H1 (cell line): ENCODE measurements around the gene ATP6V1C2. TPM values are rescaled to one million over a fixed set of nuclear protein-coding genes. Genes with fewer than 3 reads are reported as not detected.

Experiments used
- CTCF ChIA-PET: fragments of 300-600 bp; sonication (Branson Sonifier 250); formaldehyde crosslinking; loops from one replicate; lab custom pipeline; 2021; ENCODE audit not compliant: partially characterized antibody; lab: Charles Lee
- POLR2A ChIA-PET: fragments of 300-600 bp; sonication (Branson Sonifier 250); formaldehyde crosslinking; loops from one replicate; lab custom pipeline; 2021; ENCODE audit warnings: inconsistent platforms; ENCODE audit not compliant: partially characterized antibody; lab: Charles Lee
- DNase-seq, 2 experiments: peaks; one replicate each; pipeline versions ENCODE4 v3.0.0 to v3.0.0-alpha.2; 2010 to 2022; ENCODE audit warnings: low spot score in 2 of 2, low read depth in 1 of 2, mixed read lengths in 1 of 2
- FAIRE-seq: peaks from 2 replicates; lab custom pipeline; 2011; peaks lifted over from hg19 to GRCh38; lab: Jason Lieb, UNC
- H2AFZ ChIP-seq: 2 replicates; pipeline ENCODE4 v1.8.1; 2012; ENCODE audit warnings: low read length, inconsistent platforms
- H2AK5ac ChIP-seq: 2 replicates; pipeline ENCODE4 v1.6.1; 2013; ENCODE audit warnings: low read depth, low read length
- H2BK120ac ChIP-seq: replicated peaks from 2 replicates; pipeline ENCODE3; 2013; ENCODE audit warnings: low read depth, low read length, inconsistent platforms
- H2BK12ac ChIP-seq: 2 replicates; pipeline ENCODE4 v1.6.1; 2013; ENCODE audit warnings: low read depth, low read length
- H2BK15ac ChIP-seq: 2 replicates; pipeline ENCODE4 v1.6.1; 2013; ENCODE audit warnings: low read length
- H2BK20ac ChIP-seq: 2 replicates; pipeline ENCODE4 v1.6.1; 2013; ENCODE audit warnings: low read length
- H2BK5ac ChIP-seq: 2 replicates; pipeline ENCODE4 v1.6.1; 2013; ENCODE audit warnings: low read depth, low read length
- H3K14ac ChIP-seq: 2 replicates; pipeline ENCODE4 v1.6.1; 2013; ENCODE audit warnings: inconsistent platforms; ENCODE audit not compliant: insufficient read length
- H3K18ac ChIP-seq: 2 replicates; pipeline ENCODE4 v1.6.1; 2013; ENCODE audit warnings: low read length; ENCODE audit errors: extremely low read depth
- H3K23ac ChIP-seq: 2 replicates; pipeline ENCODE4 v1.6.1; 2013; ENCODE audit warnings: inconsistent platforms; ENCODE audit not compliant: insufficient read length
- H3K23me2 ChIP-seq: 2 replicates; pipeline ENCODE4 v1.6.1; 2013; ENCODE audit warnings: low read depth, low read length
- H3K27ac ChIP-seq: 2 replicates; pipeline ENCODE4 v1.6.1; 2011; ENCODE audit warnings: low read depth, low read length, inconsistent platforms
- H3K27me3 ChIP-seq, 4 experiments: replicated peaks in 1 of 4; 1 replicate in 1 of 4; 2 replicates in 3 of 4; pipeline versions ENCODE4 v1.6.1 to v1.8.1; 2011 to 2013; ENCODE audit warnings: low read length in 3 of 4, mild to moderate bottlenecking in 3 of 4, inconsistent platforms in 2 of 4, mixed read lengths in 2 of 4, moderate library complexity in 1 of 4; ENCODE audit not compliant: control insufficient read depth in 3 of 4, insufficient read depth in 3 of 4; ENCODE audit errors: extremely low read depth in 1 of 4
- H3K36me3 ChIP-seq, 4 experiments: 2 replicates each; pipeline versions ENCODE4 v1.6.1 to v1.8.1; 2011 to 2013; ENCODE audit warnings: mild to moderate bottlenecking in 4 of 4, low read length in 3 of 4, moderate library complexity in 2 of 4, control low read depth in 1 of 4, inconsistent platforms in 1 of 4; ENCODE audit not compliant: insufficient read depth in 4 of 4, control insufficient read depth in 2 of 4
- H3K4ac ChIP-seq: replicated peaks from 2 replicates; pipeline ENCODE3; 2013; ENCODE audit warnings: low read length, low read depth, mixed read lengths, inconsistent platforms; ENCODE audit not compliant: insufficient read length
- H3K4me1 ChIP-seq, 4 experiments: replicated peaks in 1 of 4; 1 replicate in 1 of 4; 2 replicates in 3 of 4; pipeline versions ENCODE4 v1.6.1 to v1.8.1; 2011 to 2013; ENCODE audit warnings: low read length in 3 of 4, inconsistent platforms in 2 of 4, mixed read lengths in 1 of 4; ENCODE audit not compliant: insufficient read depth in 4 of 4, control insufficient read depth in 3 of 4
- H3K4me2 ChIP-seq, 2 experiments: 2 replicates each; pipeline versions ENCODE4 v1.6.1 to v1.8.1; 2011 to 2013; ENCODE audit warnings: low read depth in 2 of 2, low read length in 2 of 2, control low read depth in 1 of 2, inconsistent platforms in 1 of 2, mild to moderate bottlenecking in 1 of 2; ENCODE audit not compliant: insufficient read depth in 1 of 2
- H3K4me3 ChIP-seq, 4 experiments: fragments of 200-600, 300-600 bp in 1 of 4; sonication (generic), shearing (Covaris generic), sonication (Bioruptor Twin) in 1 of 4; 2 replicates each; pipeline versions ENCODE4 v1.5.1 to v1.8.1; 2011 to 2016; ENCODE audit warnings: low read length in 4 of 4, low read depth in 3 of 4, control low read depth in 2 of 4, inconsistent platforms in 2 of 4, mild to moderate bottlenecking in 2 of 4, mixed read lengths in 1 of 4, moderate library complexity in 1 of 4; ENCODE audit not compliant: insufficient read depth in 2 of 4; ENCODE audit errors: extremely low read depth in 1 of 4
- H3K56ac ChIP-seq: replicated peaks from 2 replicates; pipeline ENCODE3; 2013; ENCODE audit warnings: low read depth, mild to moderate bottlenecking, mixed read lengths, low read length, inconsistent platforms; ENCODE audit not compliant: insufficient read length
- H3K79me1 ChIP-seq: 2 replicates; pipeline ENCODE4 v1.6.1; 2013; ENCODE audit warnings: low read depth, low read length, control low read depth
- H3K79me2 ChIP-seq, 2 experiments: 2 replicates each; pipeline versions ENCODE4 v1.6.1 to v1.8.1; 2012 to 2013; ENCODE audit warnings: low read length in 2 of 2, mild to moderate bottlenecking in 2 of 2, inconsistent platforms in 1 of 2; ENCODE audit not compliant: insufficient read depth in 2 of 2, control insufficient read depth in 1 of 2
- H3K9ac ChIP-seq, 4 experiments: replicated peaks in 1 of 4; 1 replicate in 1 of 4; 2 replicates in 3 of 4; pipeline versions ENCODE4 v1.6.1 to v1.8.1; 2011 to 2013; ENCODE audit warnings: low read depth in 3 of 4, low read length in 3 of 4, control low read depth in 2 of 4, mild to moderate bottlenecking in 2 of 4, moderate library complexity in 2 of 4, inconsistent platforms in 1 of 4; ENCODE audit errors: extremely low read depth in 1 of 4
- H3K9me3 ChIP-seq, 2 experiments: 2 replicates each; pipeline versions ENCODE4 v1.6.1 to v1.8.1; 2012 to 2013; ENCODE audit warnings: mild to moderate bottlenecking in 2 of 2, moderate library complexity in 2 of 2, control low read depth in 1 of 2, inconsistent platforms in 1 of 2, low read depth in 1 of 2, low read length in 1 of 2, mixed read lengths in 1 of 2; ENCODE audit not compliant: insufficient read depth in 2 of 2
- H4K20me1 ChIP-seq, 2 experiments: replicated peaks in 1 of 2; 2 replicates each; pipeline versions ENCODE3 to v1.8.1; 2011 to 2013; ENCODE audit warnings: inconsistent platforms in 2 of 2, low read length in 2 of 2, mild to moderate bottlenecking in 1 of 2; ENCODE audit not compliant: insufficient read depth in 2 of 2, control insufficient read depth in 1 of 2
- H4K5ac ChIP-seq: 2 replicates; pipeline ENCODE4 v1.6.1; 2013; ENCODE audit warnings: low read length, low read depth, mixed read lengths, inconsistent platforms; ENCODE audit not compliant: insufficient read length
- H4K8ac ChIP-seq: 2 replicates; pipeline ENCODE4 v1.8.0; 2013; ENCODE audit warnings: mild to moderate bottlenecking, moderate library complexity, low read length, inconsistent platforms; ENCODE audit not compliant: insufficient read depth; ENCODE audit errors: extremely low read depth
- H4K91ac ChIP-seq: replicated peaks from 2 replicates; pipeline ENCODE3; 2013; ENCODE audit warnings: low read length, mixed read lengths, inconsistent platforms; ENCODE audit not compliant: insufficient read length
- BACH1 ChIP-seq: IDR thresholded peaks from 2 replicates; pipeline ENCODE4 v1.6.1; 2012; ENCODE audit warnings: low read length, improper control_type of control experiment
- CBX5 ChIP-seq: fragments of 300-800, 300-1000 bp; sonication (generic); IDR thresholded peaks from 2 replicates; pipeline ENCODE4 v1.7.1; 2016; ENCODE audit warnings: antibody characterized with exemption, low read length, low read depth
- CEBPB ChIP-seq: IDR thresholded peaks from 2 replicates; pipeline ENCODE4 v1.6.1; 2012; ENCODE audit warnings: low read depth, low read length
- CREB1 ChIP-seq: IDR thresholded peaks from 2 replicates; pipeline ENCODE4 v1.6.1; 2012; ENCODE audit warnings: inconsistent platforms
- MAX ChIP-seq: IDR thresholded peaks from 2 replicates; pipeline ENCODE4 v1.6.1; 2012; ENCODE audit warnings: inconsistent platforms
- NRF1 ChIP-seq: IDR thresholded peaks from 2 replicates; pipeline ENCODE4 v1.6.1; 2011; ENCODE audit warnings: mild to moderate bottlenecking, low read depth, low read length, improper control_type of control experiment
- PHF8 ChIP-seq: fragments of 200-600 bp; sonication (generic); conservative IDR thresholded peaks from 2 replicates; pipeline ENCODE4 v1.7.1; 2012; ENCODE audit warnings: low read depth, mild to moderate bottlenecking, inconsistent platforms, low read length, moderate library complexity
- POU5F1 ChIP-seq: IDR thresholded peaks from 2 replicates; pipeline ENCODE4 v1.6.1; 2011; ENCODE audit warnings: low read depth, mild to moderate bottlenecking, low read length, moderate library complexity
- RAD21 ChIP-seq, 2 experiments: IDR thresholded peaks in 1 of 2; conservative IDR thresholded peaks in 1 of 2; 2 replicates each; pipeline ENCODE4 v1.6.1; 2011; ENCODE audit warnings: low read depth in 2 of 2, low read length in 2 of 2, improper control_type of control experiment in 1 of 2, inconsistent platforms in 1 of 2, mild to moderate bottlenecking in 1 of 2, moderate library complexity in 1 of 2
- RNF2 ChIP-seq: fragments of 200-900, 300-1000 bp; sonication (generic); IDR thresholded peaks from 2 replicates; pipeline ENCODE4 v1.7.1; 2016; ENCODE audit warnings: borderline replicate concordance, low read depth, mild to moderate bottlenecking, antibody characterized with exemption, low read length; ENCODE audit not compliant: poor library complexity, severe bottlenecking; ENCODE audit errors: missing control alignments
- SP2 ChIP-seq: IDR thresholded peaks from 2 replicates; pipeline ENCODE4 v1.6.1; 2012; ENCODE audit warnings: mild to moderate bottlenecking, low read length, inconsistent platforms
- SP4 ChIP-seq: IDR thresholded peaks from 2 replicates; pipeline ENCODE4 v1.6.1; 2012; ENCODE audit warnings: low read length, inconsistent platforms
- TAF1 ChIP-seq: IDR thresholded peaks from 2 replicates; pipeline ENCODE4 v1.6.1; 2011; ENCODE audit warnings: mild to moderate bottlenecking, low read depth, low read length
- TBP ChIP-seq: IDR thresholded peaks from 2 replicates; pipeline ENCODE4 v1.6.1; 2011; ENCODE audit warnings: low read depth, low read length, improper control_type of control experiment
- WGBS, 2 experiments: shearing (Covaris generic) in 1 of 2; methylation state at CpG; one replicate each; pipeline versions ENCODE4 v1.1.6 to v1.1.7; 2013 to 2015; ENCODE audit warnings: low lambda C conversion rate in 2 of 2, mixed read lengths in 2 of 2, inconsistent platforms in 1 of 2, low coverage in 1 of 2, missing lambda C conversion rate in 1 of 2; ENCODE audit not compliant: insufficient replicate concordance in 2 of 2, insufficient coverage in 1 of 2, insufficient read length in 1 of 2; ENCODE audit errors: extremely low coverage in 1 of 2, missing lambda C conversion rate in 1 of 2; 5-methylcytosine and 5-hydroxymethylcytosine counted together
- polyA plus RNA-seq, 7 experiments: library from polyadenylated mRNA; depleted of rRNA in 3 of 7; stranded (reverse) in 5 of 7; unstranded in 2 of 7; fragments of >200 nt in 5 of 7; fragments of 200-250 nt in 2 of 7; gene quantifications; 1 replicate in 5 of 7; 2 replicates in 1 of 7; 4 replicates in 1 of 7; pipeline versions ENCODE4 v1.2.1 to v1.2.3, GENCODE V29; 2011 to 2013; ENCODE audit warnings: missing spikeins in 2 of 7, mixed read lengths in 2 of 7
- total RNA-seq: library from RNA; stranded (reverse); fragmentation: NEBNext Ultra II Directional; extraction: Animal tissue kit (Norgen Biotek cat#: 25700); gene quantifications from 2 replicates; pipeline ENCODE4 v1.2.1, GENCODE V29; 2021

Gene ATP6V1C2
- total and polyA plus RNA-seq, 2 of the 8 experiments (the other 6 are each of a cell fraction or from before 2014, with no cell fraction given), result 0.29 to 0.74 TPM

DNA sequence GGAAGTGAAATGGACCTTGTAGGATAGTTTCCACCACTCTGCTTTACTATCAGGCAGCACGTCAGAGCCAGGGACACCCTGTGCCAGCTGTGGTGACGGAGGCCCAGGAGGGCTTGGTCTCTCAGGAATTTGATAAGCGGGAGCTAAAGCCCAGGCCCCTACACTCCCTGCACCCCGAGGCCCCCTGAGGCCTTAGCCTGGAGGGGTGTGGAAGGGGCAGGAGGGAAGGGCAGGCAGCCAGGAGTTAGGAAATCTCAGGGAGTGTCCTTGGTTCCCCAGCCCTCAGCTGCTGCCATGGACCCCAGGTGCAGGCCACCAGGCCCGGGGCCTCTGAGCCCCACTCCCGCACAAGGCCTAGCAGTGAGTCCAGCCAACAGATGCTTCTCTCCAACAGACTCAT, 53.0 kb downstream of the ATP6V1C2 start:
- Histone ChIP-seq H2BK20ac (no peak overlapping the region), H3K79me2 (no peaks in the 10 kb centered on the region), H3K36me3 (peaks cover 0 to 4% (median 2%) of the 10 kb centered on the region in 4 experiments; a peak in 2 of 8 replicates), H3K14ac (no peak overlapping the region), H3K23me2 (no peaks in the 10 kb centered on the region), H2AFZ (no peak overlapping the region), H3K79me1 (peaks cover 3% of the 10 kb centered on the region; the same call in 1 of the 2 replicates), H3K9me3 (no peaks in the 10 kb centered on the region), H3K4ac (no peak overlapping the region), H2BK120ac (no peak overlapping the region), H2BK15ac (no peak overlapping the region), H4K8ac (no peak overlapping the region; the same call in 1 of the 2 replicates), H3K4me1 (peaks cover 0 to 4% (median 2%) of the 10 kb centered on the region in 4 experiments; a peak in 3 of 7 replicates), H3K27me3 (no peaks in the 10 kb centered on the region), H3K4me2 (no peak overlapping the region), H3K56ac (no peak overlapping the region), H3K9ac (no peak overlapping the region), H4K20me1 (peaks cover 2 to 6% of the 10 kb centered on the region in 2 experiments), H4K5ac (no peak overlapping the region), H2AK5ac (no peak overlapping the region), H2BK12ac (no peak overlapping the region), H3K27ac (no peak overlapping the region), H2BK5ac (no peak overlapping the region), H3K4me3 (no peak overlapping the region), H3K23ac (no peak overlapping the region), H4K91ac (no peak overlapping the region), H3K18ac (peak overlapping the region; percentile 32; the same call in 1 of the 2 replicates)
- FAIRE-seq (no peak), DNase-seq (no peak)
- 89% methylated on average over 6 of the region's 6 CpGs; no CpG with 5 or more reads in 1 of the 2 experiments for WGBS, 2 experiments
- ChIA-PET CTCF (interaction anchor here (0.9 to 1.4 kb wide), 2 partner anchors 14 to 65 kb away, joined by 5 to 7 read pairs; no protein-coding TSS in a partner anchor), POLR2A (interaction anchor here (0.6 kb wide), 2 partner anchors 26 to 49 kb away, joined by 3 to 6 read pairs; no protein-coding TSS in a partner anchor)
- TF ChIP-seq BACH1, result no peak
- TF ChIP-seq TAF1, result no peak
- TF ChIP-seq SP4, result no peak
- TF ChIP-seq SP2, result no peak
- no peak for TF ChIP-seq RAD21 (IDR thresholded peaks at IDR 0.05 in 1 of 2, conservative IDR thresholded peaks at IDR 0.05 in 1 of 2; ENCODE audit: low read depth in 2 of 2, low read length in 2 of 2)
- no peak for TF ChIP-seq POU5F1
- TF ChIP-seq CREB1, result no peak
- no peak for TF ChIP-seq CEBPB
- no peak for TF ChIP-seq CBX5
- TF ChIP-seq PHF8, result no peak
- TF ChIP-seq MAX, result no peak
- TF ChIP-seq NRF1, result no peak
- no peak for TF ChIP-seq RNF2
- TF ChIP-seq TBP, result no peak
